ENCODE measurements around the gene NFKBIZ.
A peak's percentile ranks its signal among the peaks of the same experiment; 100 is the strongest.

The NFKBIZ gene

GRCh38 chr3:101886626-101887025, 37.3 kb downstream of the NFKBIZ start:
- in situ Hi-C loops (cut with HindIII; ENCODE audit: low pct_ligation_motif_present, low sequenced_read_pairs): no loop called here
- Histone ChIP-seq H3K27me3 (replicated peaks) (no peaks in the 10 kb centered on the region), H3K27ac (no peak overlapping the region), H3K36me3 (replicated peaks) (no peaks in the 10 kb centered on the region), H3K4me3 (ENCODE audit: low read depth, low read length) (no peak overlapping the region)
- no peak for DNase-seq
- no peak for TF ChIP-seq CTCF (IDR thresholded peaks at IDR 0.05; ENCODE audit: low read depth, low read length, missing control alignments)

GRCh38 chr3:101888653-101889052, 39.3 kb downstream of the NFKBIZ start:
- Histone ChIP-seq H3K27ac (no peak overlapping the region), H3K27me3 (replicated peaks) (no peaks in the 10 kb centered on the region), H3K4me3 (ENCODE audit: low read depth, low read length) (no peak overlapping the region), H3K36me3 (replicated peaks) (no peaks in the 10 kb centered on the region)
- in situ Hi-C loops (cut with HindIII; ENCODE audit: low pct_ligation_motif_present, low sequenced_read_pairs): no loop called here
- no peak for DNase-seq
- TF ChIP-seq CTCF (IDR thresholded peaks at IDR 0.05; ENCODE audit: low read depth, low read length, missing control alignments): no peak

- Histone ChIP-seq H3K27ac (peak overlapping the region; percentile 53), H3K36me3 (replicated peaks) (no peaks in the 10 kb centered on the region), H3K27me3 (replicated peaks) (no peaks in the 10 kb centered on the region), H3K4me3 (ENCODE audit: low read depth, low read length) (no peak overlapping the region)
- peak; percentile 57 for DNase-seq
- in situ Hi-C loops (cut with HindIII; ENCODE audit: low pct_ligation_motif_present, low sequenced_read_pairs): no loop called here
- no peak for TF ChIP-seq CTCF (IDR thresholded peaks at IDR 0.05; ENCODE audit: low read depth, low read length, missing control alignments)
Measured at GRCh38 chr3:101890716-101891115, 41.4 kb downstream of the NFKBIZ start.

- in situ Hi-C loops (cut with HindIII; ENCODE audit: low pct_ligation_motif_present, low sequenced_read_pairs): no loop called here
- DNase-seq: no peak
- H3K27me3 ChIP-seq (replicated peaks): no peaks in the 10 kb centered on the region
- no peak for TF ChIP-seq CTCF (IDR thresholded peaks at IDR 0.05; ENCODE audit: low read depth, low read length, missing control alignments)
- H3K4me3 ChIP-seq (ENCODE audit: low read depth, low read length): no peak overlapping the region
- H3K36me3 ChIP-seq (replicated peaks): no peaks in the 10 kb centered on the region
- no peak overlapping the region for H3K27ac ChIP-seq
Measured at GRCh38 chr3:101892648-101893047, 43.3 kb downstream of the NFKBIZ start.

- H3K4me3 ChIP-seq (ENCODE audit: low read depth, low read length): no peak overlapping the region
- in situ Hi-C loops (cut with HindIII; ENCODE audit: low pct_ligation_motif_present, low sequenced_read_pairs): no loop called here
- no peaks in the 10 kb centered on the region for H3K27me3 ChIP-seq (replicated peaks)
- DNase-seq: no peak
- H3K36me3 ChIP-seq (replicated peaks): no peaks in the 10 kb centered on the region
- no peak overlapping the region for H3K27ac ChIP-seq
- no peak for TF ChIP-seq CTCF (IDR thresholded peaks at IDR 0.05; ENCODE audit: low read depth, low read length, missing control alignments)
Measured at GRCh38 chr3:101896083-101896757, 46.9 kb downstream of the NFKBIZ start.

- Histone ChIP-seq H3K27me3 (replicated peaks) (no peaks in the 10 kb centered on the region), H3K36me3 (replicated peaks) (no peaks in the 10 kb centered on the region), H3K27ac (no peak overlapping the region), H3K4me3 (ENCODE audit: low read depth, low read length) (no peak overlapping the region)
- TF ChIP-seq CTCF (IDR thresholded peaks at IDR 0.05; ENCODE audit: low read depth, low read length, missing control alignments): no peak
- in situ Hi-C loops (cut with HindIII; ENCODE audit: low pct_ligation_motif_present, low sequenced_read_pairs): no loop called here
- no peak for DNase-seq
Measured at GRCh38 chr3:101897013-101897412, 47.7 kb downstream of the NFKBIZ start.

Measured in brain microvascular endothelial cell (primary cell).